Neural progenitor cell (in vitro differentiated cells): ENCODE data around the gene FBN2. TPM values are rescaled to one million over a fixed set of nuclear protein-coding genes. Genes with fewer than 3 reads are reported as not detected.

Experiments
- DNase-seq: peaks from one replicate; pipeline ENCODE4 v3.0.0-alpha.2; 2016; ENCODE audit warnings: low spot score
- H2AFZ ChIP-seq: fragments of 200-600 bp; sonication (generic); replicated peaks from 2 replicates; pipeline ENCODE4 v1.6.1; 2016; ENCODE audit warnings: antibody characterized with exemption
- H3F3A ChIP-seq: fragments of 200-600 bp; sonication (generic); 2 replicates; pipeline ENCODE4 v1.6.1; 2016; ENCODE audit warnings: antibody characterized with exemption, low read depth
- H3K27ac ChIP-seq: fragments of 200-600 bp; sonication (generic); 2 replicates; pipeline ENCODE4 v1.5.1; 2016; ENCODE audit warnings: mild to moderate bottlenecking
- H3K27me3 ChIP-seq: fragments of 200-600 bp; sonication (generic); 2 replicates; pipeline ENCODE4 v1.6.1; 2016; ENCODE audit warnings: mild to moderate bottlenecking, moderate library complexity
- H3K36me3 ChIP-seq: fragments of 200-600 bp; sonication (generic); 2 replicates; pipeline ENCODE4 v1.5.1; 2016
- H3K4me1 ChIP-seq: fragments of 200-600 bp; sonication (generic); 2 replicates; pipeline ENCODE4 v1.6.1; 2016; ENCODE audit warnings: mixed run types
- H3K4me2 ChIP-seq: fragments of 200-600 bp; sonication (generic); 2 replicates; pipeline ENCODE4 v1.6.1; 2016
- H3K4me3 ChIP-seq: fragments of 200-600 bp; sonication (generic); 2 replicates; pipeline ENCODE4 v1.5.1; 2016
- H3K79me2 ChIP-seq: fragments of 200-600 bp; sonication (generic); 2 replicates; pipeline ENCODE4 v1.6.1; 2016; ENCODE audit warnings: low read depth
- H3K9ac ChIP-seq: fragments of 200-600 bp; sonication (generic); 2 replicates; pipeline ENCODE4 v1.6.1; 2016
- H3K9me3 ChIP-seq: fragments of 200-600 bp; sonication (generic); 2 replicates; pipeline ENCODE4 v1.5.1; 2016; ENCODE audit warnings: low read depth
- H4K20me1 ChIP-seq: fragments of 200-600 bp; sonication (generic); 2 replicates; pipeline ENCODE4 v1.6.1; 2016; ENCODE audit warnings: low read depth
- H3K27ac Mint-ChIP-seq: 3 replicates; pipeline ENCODE4 v1.8.0; 2021; ENCODE audit warnings: mixed read lengths
- H3K27me3 Mint-ChIP-seq: 2 replicates; pipeline ENCODE4 v1.8.0; 2022; ENCODE audit warnings: low read depth, mild to moderate bottlenecking, inconsistent platforms, moderate library complexity, mixed read lengths; ENCODE audit not compliant: insufficient read depth
- H3K36me3 Mint-ChIP-seq: 3 replicates; pipeline ENCODE4 v1.8.0; 2021; ENCODE audit warnings: mixed read lengths
- H3K4me1 Mint-ChIP-seq: 3 replicates; pipeline ENCODE4 v1.8.0; 2021; ENCODE audit warnings: mixed read lengths
- H3K4me3 Mint-ChIP-seq: 3 replicates; pipeline ENCODE4 v1.8.0; 2021; ENCODE audit warnings: mild to moderate bottlenecking, moderate library complexity, mixed read lengths
- H3K9me3 Mint-ChIP-seq: 3 replicates; pipeline ENCODE4 v1.8.0; 2020; ENCODE audit warnings: mixed read lengths
- EZH2 ChIP-seq: fragments of 200-600 bp; sonication (generic); IDR thresholded peaks from 2 replicates; pipeline ENCODE4 v1.6.1; 2017; ENCODE audit warnings: antibody characterized with exemption, mild to moderate bottlenecking, moderate library complexity
- EZH2phosphoT487 ChIP-seq: fragments of 200-600 bp; sonication (generic); IDR thresholded peaks from 2 replicates; pipeline ENCODE4 v1.6.1; 2017; ENCODE audit warnings: antibody characterized with exemption
- total RNA-seq: library from RNA; depleted of rRNA; stranded (reverse); fragments of >200 nt; gene quantifications from 2 replicates; pipeline ENCODE4 v1.2.3, GENCODE V29; 2015; ENCODE audit warnings: low replicate concordance
- TF ChIP-seq, protein P1 (sequence below): fragments of 200-600 bp; sonication (generic); IDR thresholded peaks from 2 replicates; pipeline ENCODE4 v1.5.1; 2017; ENCODE audit warnings: antibody characterized with exemption, mild to moderate bottlenecking

Gene FBN2
- total RNA-seq, 1 donor from 2014 or later, result 88.1 TPM

DNA sequence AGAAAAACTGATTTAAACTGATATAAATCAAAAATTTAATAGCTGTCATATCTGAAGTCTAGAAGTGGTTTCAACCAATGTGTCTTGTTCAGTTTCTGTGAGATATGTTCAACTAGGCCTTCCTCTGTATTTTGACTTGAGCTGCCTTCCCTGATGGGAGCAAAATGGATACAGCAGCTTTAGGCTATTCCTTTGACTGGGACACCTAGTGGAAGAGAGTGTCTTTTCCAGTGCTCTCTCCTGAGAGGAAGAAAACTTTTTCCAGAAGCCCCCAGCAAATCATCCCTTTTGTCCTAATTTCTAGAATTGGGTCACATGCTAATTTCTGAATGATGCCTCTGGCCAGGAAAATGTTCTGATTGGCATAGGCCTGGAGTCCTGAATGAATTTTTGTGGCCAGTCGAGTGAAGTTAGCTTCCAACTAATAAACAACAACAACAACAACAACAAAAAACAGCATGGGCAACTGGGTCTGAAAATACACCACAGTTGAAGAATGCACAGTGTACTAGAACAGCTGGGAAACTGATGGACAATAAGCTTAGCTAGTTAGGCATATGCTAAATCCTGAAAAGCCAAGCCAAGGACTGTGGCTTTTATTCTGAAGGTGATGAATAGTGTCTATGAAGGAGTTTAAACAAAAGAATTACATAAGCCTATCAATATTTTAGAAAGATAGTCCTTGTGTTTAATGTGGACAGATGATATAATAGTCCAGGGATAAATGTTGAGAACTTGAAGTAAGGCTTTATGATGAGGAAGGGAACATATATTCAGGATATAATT is 125.7 kb downstream of the FBN2 start:
- no peak for DNase-seq
- no peaks in the 10 kb centered on the region for H3K27me3 Mint-ChIP-seq
- H3K36me3 ChIP-seq, result no peaks in the 10 kb centered on the region

DNA sequence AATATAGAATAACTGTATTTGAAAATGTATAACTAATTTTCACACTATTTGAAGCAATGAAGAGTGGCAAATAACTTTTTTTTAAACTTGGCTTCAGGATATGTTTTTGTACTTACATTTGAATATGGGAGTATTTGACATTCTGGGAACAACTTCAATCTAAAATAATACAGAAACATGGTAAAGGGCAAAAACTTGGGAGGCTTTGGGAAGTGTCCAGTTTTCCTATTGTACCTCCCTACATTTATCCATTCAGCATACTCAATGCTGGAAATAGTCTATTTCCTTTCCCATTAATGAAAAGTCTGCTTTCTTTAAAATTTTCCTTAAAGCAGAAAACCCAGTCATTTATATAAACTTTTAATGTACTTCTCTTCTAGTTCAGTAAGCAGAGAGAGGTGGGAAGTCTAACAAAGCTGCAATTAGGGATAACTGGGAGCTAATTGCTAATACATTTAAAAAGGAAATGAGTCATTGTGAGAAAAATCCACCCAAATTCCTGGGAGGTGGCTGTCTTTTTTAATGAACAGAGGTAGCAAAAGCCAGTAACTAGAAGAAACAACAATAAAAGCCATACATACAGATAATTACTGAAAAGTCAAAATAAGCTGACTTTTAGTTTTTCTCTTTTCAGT is 128.8 kb downstream of the FBN2 start:
- Histone ChIP-seq H3K9ac (no peak overlapping the region), H3K4me3 (no peak overlapping the region), H3K9me3 (no peaks in the 10 kb centered on the region), H3F3A (no peaks in the 10 kb centered on the region), H3K79me2 (no peaks in the 10 kb centered on the region), H4K20me1 (no peaks in the 10 kb centered on the region), H3K4me2 (peak overlapping the region; percentile 12), H3K27ac (peak overlapping the region; percentile 63), H3K36me3 (no peaks in the 10 kb centered on the region), H2AFZ (no peak overlapping the region), H3K4me1 (peaks cover 24% of the 10 kb centered on the region), H3K27me3 (no peaks in the 10 kb centered on the region)
- peaks cover 36% of the 10 kb centered on the region for H3K36me3 Mint-ChIP-seq
- peaks cover 3% of the 10 kb centered on the region for H3K9me3 Mint-ChIP-seq
- H3K4me3 Mint-ChIP-seq, result no peak overlapping the region
- H3K4me1 Mint-ChIP-seq, result peaks cover 18% of the 10 kb centered on the region
- TF ChIP-seq, protein P1, sequence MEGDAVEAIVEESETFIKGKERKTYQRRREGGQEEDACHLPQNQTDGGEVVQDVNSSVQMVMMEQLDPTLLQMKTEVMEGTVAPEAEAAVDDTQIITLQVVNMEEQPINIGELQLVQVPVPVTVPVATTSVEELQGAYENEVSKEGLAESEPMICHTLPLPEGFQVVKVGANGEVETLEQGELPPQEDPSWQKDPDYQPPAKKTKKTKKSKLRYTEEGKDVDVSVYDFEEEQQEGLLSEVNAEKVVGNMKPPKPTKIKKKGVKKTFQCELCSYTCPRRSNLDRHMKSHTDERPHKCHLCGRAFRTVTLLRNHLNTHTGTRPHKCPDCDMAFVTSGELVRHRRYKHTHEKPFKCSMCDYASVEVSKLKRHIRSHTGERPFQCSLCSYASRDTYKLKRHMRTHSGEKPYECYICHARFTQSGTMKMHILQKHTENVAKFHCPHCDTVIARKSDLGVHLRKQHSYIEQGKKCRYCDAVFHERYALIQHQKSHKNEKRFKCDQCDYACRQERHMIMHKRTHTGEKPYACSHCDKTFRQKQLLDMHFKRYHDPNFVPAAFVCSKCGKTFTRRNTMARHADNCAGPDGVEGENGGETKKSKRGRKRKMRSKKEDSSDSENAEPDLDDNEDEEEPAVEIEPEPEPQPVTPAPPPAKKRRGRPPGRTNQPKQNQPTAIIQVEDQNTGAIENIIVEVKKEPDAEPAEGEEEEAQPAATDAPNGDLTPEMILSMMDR, result no peak
- no peak for TF ChIP-seq EZH2phosphoT487
- TF ChIP-seq EZH2, result no peak
- no peaks in the 10 kb centered on the region for H3K27me3 Mint-ChIP-seq
- H3K27ac Mint-ChIP-seq, result no peak overlapping the region
- no peak for DNase-seq

More for the DNA sequence above, 125.7 kb downstream of the FBN2 start:
- Histone ChIP-seq H3K4me2 (no peak overlapping the region), H3F3A (no peaks in the 10 kb centered on the region), H3K9me3 (no peaks in the 10 kb centered on the region), H2AFZ (no peak overlapping the region), H3K4me3 (no peak overlapping the region), H3K4me1 (peaks cover 20% of the 10 kb centered on the region), H3K27ac (no peak overlapping the region), H4K20me1 (no peaks in the 10 kb centered on the region), H3K9ac (no peak overlapping the region), H3K27me3 (no peaks in the 10 kb centered on the region), H3K79me2 (no peaks in the 10 kb centered on the region)
- H3K9me3 Mint-ChIP-seq, result peaks cover 9% of the 10 kb centered on the region
- peaks cover 13% of the 10 kb centered on the region for H3K4me1 Mint-ChIP-seq
- no peak overlapping the region for H3K27ac Mint-ChIP-seq
- H3K4me3 Mint-ChIP-seq, result no peak overlapping the region
- TF ChIP-seq EZH2, result no peak
- TF ChIP-seq, protein P1, result peak; percentile 28
- peaks cover 27% of the 10 kb centered on the region for H3K36me3 Mint-ChIP-seq

DNA sequence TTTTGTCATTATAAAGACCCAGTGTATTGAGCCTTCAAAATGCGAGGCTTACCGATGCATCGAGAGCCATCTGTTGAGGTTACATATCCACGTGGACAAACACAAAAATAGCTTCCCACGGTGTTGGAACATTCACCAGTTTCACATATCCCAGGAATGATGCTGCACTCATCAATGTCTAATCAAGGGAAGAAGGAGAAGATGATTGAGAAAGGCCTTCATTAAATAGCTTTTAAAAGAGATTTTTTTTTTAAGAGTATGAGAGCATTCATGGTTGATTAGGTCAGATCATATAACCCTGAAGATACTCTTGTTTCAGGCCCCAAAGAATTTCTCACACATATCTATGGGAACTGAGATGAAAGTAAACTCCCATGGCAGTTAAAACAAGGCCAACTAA is 129.4 kb downstream of the FBN2 start:
- H3K4me1 Mint-ChIP-seq, result peaks cover 21% of the 10 kb centered on the region
- H3K27ac Mint-ChIP-seq, result no peak overlapping the region
- H3K4me2 ChIP-seq, result peak overlapping the region; percentile 12
- H3K27me3 Mint-ChIP-seq, result no peaks in the 10 kb centered on the region
- H3K4me3 Mint-ChIP-seq, result no peak overlapping the region
- H3K4me3 ChIP-seq, result no peak overlapping the region
- no peaks in the 10 kb centered on the region for H3K36me3 ChIP-seq
- H3K4me1 ChIP-seq, result peaks cover 30% of the 10 kb centered on the region
- H3K36me3 Mint-ChIP-seq, result peaks cover 36% of the 10 kb centered on the region
- no peaks in the 10 kb centered on the region for H3K27me3 ChIP-seq
- H4K20me1 ChIP-seq, result no peaks in the 10 kb centered on the region
- no peak overlapping the region for H3K9ac ChIP-seq
- no peaks in the 10 kb centered on the region for H3F3A ChIP-seq
- no peaks in the 10 kb centered on the region for H3K9me3 ChIP-seq
- TF ChIP-seq EZH2 (no peak), EZH2phosphoT487 (no peak)
- TF ChIP-seq, protein P1, result no peak
- no peak overlapping the region for H3K27ac ChIP-seq
- H3K79me2 ChIP-seq, result no peaks in the 10 kb centered on the region
- DNase-seq, result no peak
- peaks cover 3% of the 10 kb centered on the region for H3K9me3 Mint-ChIP-seq
- H2AFZ ChIP-seq, result no peak overlapping the region
